Measurements from ENCODE around the gene POMGNT2.
"Not testable (repeated sequence)": the region's sequence is repeated elsewhere in the genome, so short reads cannot be mapped to it uniquely, and the experiment has no call there.

Gene POMGNT2

DNA sequence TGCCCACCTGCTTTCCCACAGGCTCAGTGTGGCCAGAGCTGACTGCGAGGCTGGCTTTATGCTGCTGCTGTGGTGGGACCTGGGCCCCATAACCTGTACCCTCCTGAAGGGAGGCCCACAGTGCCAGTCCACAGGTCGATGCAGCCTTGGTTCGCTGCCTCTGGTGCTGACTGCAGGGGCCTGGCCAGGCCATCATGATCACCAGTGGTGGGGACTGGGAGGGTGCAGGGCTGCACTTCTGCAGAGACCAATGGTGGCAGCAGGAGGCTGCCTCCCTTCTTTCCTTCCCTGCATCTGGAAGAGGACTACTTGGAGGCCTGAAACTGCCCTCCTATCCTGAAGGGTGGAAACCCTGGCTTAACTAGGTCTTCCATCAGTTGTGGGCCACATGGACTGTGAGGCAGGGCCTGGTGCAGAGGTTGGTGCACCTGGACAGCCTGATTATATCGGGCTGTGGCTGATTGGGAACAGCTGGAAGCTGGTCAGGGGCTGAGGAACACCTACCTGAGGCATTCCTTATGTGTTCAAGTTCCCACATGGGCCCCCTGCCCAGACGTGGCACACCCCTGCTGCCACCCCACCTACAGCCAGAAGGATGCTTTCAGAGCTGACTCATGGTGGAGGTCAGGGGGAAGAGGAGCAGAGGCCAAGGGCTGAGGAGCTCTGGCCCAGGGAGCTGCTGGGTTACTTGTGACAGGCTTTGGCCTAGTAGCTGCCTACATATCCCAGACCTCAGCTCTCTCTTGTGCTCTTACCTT lies 29.8 kb downstream of the POMGNT2 start:
- no peak for DNase-seq (ENCODE audit: low read depth, low spot score)

DNA sequence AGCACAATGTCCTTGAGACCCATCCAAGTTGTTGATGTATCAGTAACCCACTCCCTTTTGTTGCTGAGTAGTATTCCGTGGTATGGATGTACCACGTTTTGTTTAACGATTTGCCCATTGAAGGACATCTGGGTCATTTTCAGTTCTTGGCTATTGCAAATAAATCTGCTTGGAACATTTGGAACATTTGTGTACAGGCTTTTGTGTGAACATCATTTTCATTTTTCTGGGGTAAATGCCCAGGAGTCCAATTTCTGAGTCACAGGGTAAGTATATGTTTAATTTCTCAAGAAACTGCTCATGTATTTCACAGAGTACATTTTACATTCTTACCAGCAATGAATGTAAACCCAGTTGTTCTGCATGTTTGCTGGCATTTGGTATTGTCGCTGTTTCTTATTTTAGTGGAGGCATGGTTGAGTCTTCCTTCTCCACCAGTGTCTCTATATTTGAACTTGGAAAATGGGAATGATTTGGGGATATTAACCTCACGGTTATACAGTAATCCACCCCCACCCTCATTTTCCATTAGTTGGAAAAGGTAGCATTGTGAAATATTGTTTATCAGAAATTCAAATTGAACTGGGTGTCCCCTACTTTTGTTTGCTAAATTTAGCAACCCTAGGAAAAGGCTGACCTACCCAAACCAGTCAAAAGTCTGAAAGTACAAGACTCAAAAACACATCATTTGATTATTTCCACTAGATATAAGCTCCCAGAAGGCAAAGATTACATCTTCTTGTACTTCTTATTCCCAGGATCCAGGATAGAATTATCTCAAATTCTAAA lies 30.8 kb downstream of the POMGNT2 start:
- DNase-seq (ENCODE audit: low read depth, low spot score) = no peak

DNA sequence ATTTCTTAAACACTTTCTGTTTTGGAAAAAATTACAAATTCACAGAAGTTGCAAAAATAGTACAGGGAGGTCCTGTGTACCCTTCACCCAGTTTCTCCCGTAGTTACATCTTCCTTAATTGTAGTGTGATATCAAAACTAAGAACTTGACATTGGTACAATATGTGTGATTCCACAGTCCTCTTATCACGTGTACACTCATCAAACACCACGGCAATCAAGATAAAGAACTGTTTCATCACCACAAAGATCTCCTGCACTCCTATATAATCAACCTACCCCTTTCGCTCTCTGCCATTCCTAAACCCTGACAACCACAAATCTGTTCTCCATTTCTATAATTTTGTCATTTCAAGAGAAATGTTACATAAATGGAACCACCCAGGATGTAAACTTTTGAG lies 31.4 kb downstream of the POMGNT2 start:
- DNase-seq (ENCODE audit: low read depth, low spot score) = no peak

GRCh38 chr3:43073836-43074220 lies 32.1 kb downstream of the POMGNT2 start:
- no peak for DNase-seq (ENCODE audit: low read depth, low spot score)

- DNase-seq (ENCODE audit: low read depth, low spot score) = no peak
Observed at GRCh38 chr3:43073116-43073835, 32.6 kb downstream of the POMGNT2 start.

DNA sequence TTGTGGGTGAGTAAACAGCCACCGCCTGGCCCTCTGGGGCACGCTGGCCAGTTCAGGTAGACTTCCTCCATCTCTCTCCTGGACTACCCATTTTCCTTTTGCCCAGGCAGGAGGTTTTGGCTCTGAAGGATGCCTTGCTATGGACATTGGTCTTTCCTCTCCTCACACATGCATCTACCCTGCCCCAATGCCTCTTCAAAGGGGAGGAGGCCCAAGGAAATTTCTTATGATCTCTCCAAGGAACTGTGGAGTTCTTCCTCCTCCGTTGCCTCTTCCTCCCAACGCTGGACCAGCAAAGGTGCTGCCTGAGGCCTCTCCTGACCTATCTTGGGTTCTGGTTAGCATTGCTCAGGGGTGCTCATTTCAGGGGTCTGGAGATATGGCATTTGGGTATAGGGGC lies 33.5 kb downstream of the POMGNT2 start:
- no peak for DNase-seq (ENCODE audit: low read depth, low spot score)

DNA sequence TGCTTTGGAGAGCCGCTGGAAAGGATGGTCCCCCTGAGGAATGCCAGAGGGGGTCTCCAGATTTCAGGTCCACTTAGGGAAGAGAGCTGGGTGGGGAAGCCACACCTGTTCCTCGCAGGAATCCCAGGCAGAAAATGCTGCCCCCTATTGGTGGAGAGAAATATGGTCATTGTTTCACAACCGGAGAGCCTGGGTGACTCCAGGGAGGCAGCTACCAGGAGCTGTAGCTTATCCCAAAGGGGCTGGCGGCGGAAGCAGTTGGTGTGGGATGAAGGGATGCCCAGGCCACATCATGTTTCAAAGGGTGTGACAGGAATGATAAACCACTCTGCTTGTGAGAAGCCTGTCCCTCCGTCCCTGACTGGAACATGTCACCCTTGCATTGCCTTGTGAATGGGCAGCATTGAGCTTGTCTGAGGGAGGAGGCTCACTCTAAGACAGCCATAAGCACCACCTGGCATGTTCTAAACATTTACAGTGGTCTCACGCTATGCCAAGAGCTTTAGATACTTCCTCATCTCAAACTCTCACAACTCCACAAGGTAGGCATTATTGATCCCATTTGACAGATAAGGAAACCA lies 34.5 kb downstream of the POMGNT2 start:
- DNase-seq (ENCODE audit: low read depth, low spot score) = no peak

DNA sequence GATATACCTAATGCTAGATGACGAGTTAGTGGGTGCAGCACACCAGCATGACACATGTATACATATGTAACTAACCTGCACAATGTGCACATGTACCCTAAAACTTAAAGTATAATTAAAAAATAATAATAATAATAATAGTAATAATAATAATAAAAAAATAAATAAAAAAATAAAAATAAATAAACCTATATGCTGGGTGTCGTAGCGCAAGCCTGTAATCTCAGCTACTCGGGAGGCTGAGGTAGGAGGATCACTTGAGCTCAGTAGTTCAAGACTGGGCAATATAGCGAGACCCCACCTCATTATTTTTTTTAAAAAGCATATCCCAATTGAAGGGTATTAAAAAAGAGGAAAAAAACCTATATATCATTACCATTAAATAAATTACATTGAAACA lies 35.2 kb downstream of the POMGNT2 start:
- DNase-seq (ENCODE audit: low read depth, low spot score) = not testable (repeated sequence)

DNA sequence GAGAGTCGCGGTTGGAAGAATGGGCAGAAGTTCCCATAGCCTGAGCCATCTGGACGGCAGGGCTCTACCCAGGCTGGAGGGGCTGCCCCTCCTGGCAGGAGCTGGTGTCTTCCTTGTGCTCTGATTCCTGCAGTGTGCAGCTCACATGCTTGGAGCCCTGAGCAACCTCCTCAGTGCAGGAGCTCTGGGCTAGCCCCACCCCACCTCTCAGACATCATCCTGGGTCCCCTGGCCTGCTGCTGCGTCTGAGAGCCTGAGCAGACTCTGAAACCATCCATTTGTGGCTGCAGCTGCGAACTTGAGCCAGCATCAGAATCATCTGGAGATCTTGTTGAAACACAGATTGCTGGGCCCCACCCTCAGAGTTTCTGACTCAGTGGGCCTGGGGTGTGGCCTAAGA lies 42.8 kb downstream of the POMGNT2 start:
- no peak for DNase-seq (ENCODE audit: low read depth, low spot score)

GRCh38 chr3:43062564-43063040 lies 43.3 kb downstream of the POMGNT2 start:
- no peak for DNase-seq (ENCODE audit: low read depth, low spot score)

- no peak for DNase-seq (ENCODE audit: low read depth, low spot score)
Observed at GRCh38 chr3:43062040-43062563, 43.8 kb downstream of the POMGNT2 start.

DNA sequence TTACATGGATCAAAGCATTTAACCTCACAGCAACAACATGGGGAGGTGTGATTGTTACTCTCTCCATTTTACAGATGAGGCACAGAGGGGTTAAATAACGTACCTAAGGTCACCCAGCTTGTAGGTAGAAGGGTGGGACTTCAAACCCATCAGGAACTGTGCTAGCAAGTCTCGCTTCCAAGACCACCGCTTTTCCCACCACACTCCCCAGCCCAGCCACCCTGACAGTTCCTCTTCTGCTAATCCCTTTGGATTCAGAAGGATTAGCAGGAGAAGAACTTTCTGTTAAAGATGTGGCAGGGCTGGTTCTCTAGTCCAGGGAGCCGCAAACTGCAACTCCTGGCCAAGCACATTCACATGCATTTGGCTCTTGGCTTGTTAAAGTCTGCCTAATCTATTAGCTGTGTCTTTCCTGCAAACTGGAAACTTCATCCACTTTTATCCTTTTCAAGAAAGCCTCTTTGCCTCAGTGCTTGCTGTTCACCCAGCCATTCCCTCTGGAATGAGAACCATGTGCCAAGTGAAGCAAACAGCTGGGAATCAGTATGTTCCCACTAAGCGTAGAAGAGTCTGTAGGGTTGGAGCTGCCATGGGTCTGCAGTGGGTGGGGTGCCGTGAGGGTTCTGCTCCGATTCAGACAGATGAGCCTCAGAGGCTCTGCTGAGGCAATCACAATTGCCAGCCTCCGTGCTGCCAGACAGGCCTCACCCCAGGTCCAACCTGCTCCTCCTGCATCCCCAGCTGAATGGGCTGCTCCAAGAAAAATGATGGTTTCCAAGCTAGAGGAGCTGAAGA lies 44.6 kb downstream of the POMGNT2 start:
- DNase-seq (ENCODE audit: low read depth, low spot score) = no peak

GRCh38 chr3:43059456-43059855 lies 46.4 kb downstream of the POMGNT2 start:
- DNase-seq (ENCODE audit: low read depth, low spot score) = no peak

GRCh38 chr3:43055806-43056770 lies 49.8 kb downstream of the POMGNT2 start:
- no peak for DNase-seq (ENCODE audit: low read depth, low spot score)

DNA sequence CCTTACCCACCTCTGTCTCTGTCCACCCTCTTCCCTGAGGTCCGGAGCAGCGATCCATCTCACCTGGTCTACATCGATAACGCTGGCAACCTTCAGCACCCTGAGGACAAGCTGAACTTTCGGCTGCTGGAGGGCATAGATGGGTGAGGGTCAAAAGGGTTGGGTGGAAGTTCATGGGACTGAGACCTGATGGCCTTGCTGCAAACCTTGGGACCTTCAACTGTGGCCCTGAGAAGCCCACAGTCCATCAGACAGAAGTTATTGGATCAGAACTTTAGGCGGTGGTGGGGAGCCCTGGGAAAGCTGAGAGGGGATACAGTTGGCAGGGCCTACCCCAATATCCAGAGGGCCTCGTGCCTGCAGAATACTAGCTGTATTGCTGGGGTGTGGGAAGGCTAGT lies 50.5 kb downstream of the POMGNT2 start:
- no peak for DNase-seq (ENCODE audit: low read depth, low spot score)

GRCh38 chr3:43054754-43055153 lies 51.1 kb downstream of the POMGNT2 start:
- no peak for DNase-seq (ENCODE audit: low read depth, low spot score)

DNA sequence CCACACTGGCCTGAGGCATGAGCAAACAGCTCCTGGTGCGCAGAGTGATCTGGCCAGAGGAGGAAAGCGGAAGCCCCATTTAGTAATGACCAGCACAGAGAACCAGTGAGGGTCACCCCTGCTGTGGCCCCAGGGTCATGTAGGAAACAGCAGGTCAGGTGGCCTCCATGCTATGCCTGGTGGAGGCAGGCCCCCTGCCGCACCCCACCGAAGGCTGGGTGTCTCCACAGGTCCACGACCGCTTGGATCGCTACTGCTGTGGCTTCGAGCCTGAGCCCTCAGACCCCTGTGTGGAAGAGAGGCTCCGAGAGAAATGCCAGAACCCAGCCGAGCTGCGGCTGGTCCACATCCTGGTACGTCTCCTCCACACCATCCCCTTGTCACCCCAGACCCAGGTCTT lies 52.6 kb downstream of the POMGNT2 start:
- no peak for DNase-seq (ENCODE audit: low read depth, low spot score)

- no peak for DNase-seq (ENCODE audit: low read depth, low spot score)
Observed at GRCh38 chr3:43048470-43048869, 57.4 kb downstream of the POMGNT2 start.

DNA sequence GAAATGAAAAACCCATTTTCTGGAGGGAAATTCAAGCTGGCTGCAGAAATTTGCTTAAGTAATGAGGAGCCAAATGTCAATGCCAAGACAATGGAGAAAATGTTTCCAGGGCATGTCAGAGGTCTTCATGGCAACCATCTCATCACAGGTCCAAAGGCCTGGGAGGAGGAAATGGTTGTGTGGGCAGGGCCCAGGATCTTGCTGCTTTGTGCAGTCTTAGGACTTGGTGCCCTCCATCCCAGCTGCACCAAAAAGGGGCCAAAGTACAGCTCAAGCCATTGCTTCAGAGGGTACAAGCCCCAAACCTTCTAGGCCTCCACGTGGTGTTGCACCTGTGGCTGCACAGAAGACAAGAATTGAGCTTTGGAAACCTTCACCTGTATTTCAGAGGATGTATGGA lies 59.3 kb downstream of the POMGNT2 start:
- DNase-seq (ENCODE audit: low read depth, low spot score) = no peak

- DNase-seq (ENCODE audit: low read depth, low spot score) = not testable (repeated sequence)
Observed at GRCh38 chr3:43045079-43045478, 60.8 kb downstream of the POMGNT2 start.
